IPS DF 6.9 (cell line): ENCODE measurements around the gene PTPN6.
A peak's percentile ranks its signal among the peaks of the same experiment; 100 is the strongest.
"Not testable (repeated sequence)": the region's sequence is repeated elsewhere in the genome, so short reads cannot be mapped to it uniquely, and the experiment has no call there.

Experiments
- DNase-seq: peaks from one replicate; pipeline ENCODE4 v3.0.0-alpha.2; 2013; ENCODE audit warnings: low read depth, low spot score
- H3K27ac ChIP-seq: one replicate; pipeline ENCODE4 v1.5.1; 2013; ENCODE audit warnings: low read length, control low read depth
- H3K27me3 ChIP-seq: 2 replicates; pipeline ENCODE4 v1.6.1; 2013; ENCODE audit warnings: mild to moderate bottlenecking, low read length; ENCODE audit not compliant: control insufficient read depth, insufficient read depth
- H3K36me3 ChIP-seq: 2 replicates; pipeline ENCODE4 v1.6.1; 2013; ENCODE audit warnings: low read length; ENCODE audit not compliant: control insufficient read depth, insufficient read depth
- H3K4me1 ChIP-seq: 2 replicates; pipeline ENCODE4 v1.6.1; 2013; ENCODE audit warnings: low read length; ENCODE audit not compliant: control insufficient read depth, insufficient read depth
- H3K4me3 ChIP-seq: 2 replicates; pipeline ENCODE4 v1.5.1; 2013; ENCODE audit warnings: mild to moderate bottlenecking, low read length
- H3K9me3 ChIP-seq: 2 replicates; pipeline ENCODE4 v1.6.1; 2013; ENCODE audit warnings: low read length, inconsistent platforms; ENCODE audit not compliant: control insufficient read depth, insufficient read depth
- WGBS: extraction: QIAGEN DNeasy Blood & Tissue Kit; methylation state at CpG from one replicate; pipeline ENCODE4 v1.1.7; 2013; ENCODE audit warnings: mixed read lengths, missing lambda C conversion rate; ENCODE audit not compliant: insufficient read length, insufficient coverage; 5-methylcytosine and 5-hydroxymethylcytosine counted together

PTPN6 gene

DNA sequence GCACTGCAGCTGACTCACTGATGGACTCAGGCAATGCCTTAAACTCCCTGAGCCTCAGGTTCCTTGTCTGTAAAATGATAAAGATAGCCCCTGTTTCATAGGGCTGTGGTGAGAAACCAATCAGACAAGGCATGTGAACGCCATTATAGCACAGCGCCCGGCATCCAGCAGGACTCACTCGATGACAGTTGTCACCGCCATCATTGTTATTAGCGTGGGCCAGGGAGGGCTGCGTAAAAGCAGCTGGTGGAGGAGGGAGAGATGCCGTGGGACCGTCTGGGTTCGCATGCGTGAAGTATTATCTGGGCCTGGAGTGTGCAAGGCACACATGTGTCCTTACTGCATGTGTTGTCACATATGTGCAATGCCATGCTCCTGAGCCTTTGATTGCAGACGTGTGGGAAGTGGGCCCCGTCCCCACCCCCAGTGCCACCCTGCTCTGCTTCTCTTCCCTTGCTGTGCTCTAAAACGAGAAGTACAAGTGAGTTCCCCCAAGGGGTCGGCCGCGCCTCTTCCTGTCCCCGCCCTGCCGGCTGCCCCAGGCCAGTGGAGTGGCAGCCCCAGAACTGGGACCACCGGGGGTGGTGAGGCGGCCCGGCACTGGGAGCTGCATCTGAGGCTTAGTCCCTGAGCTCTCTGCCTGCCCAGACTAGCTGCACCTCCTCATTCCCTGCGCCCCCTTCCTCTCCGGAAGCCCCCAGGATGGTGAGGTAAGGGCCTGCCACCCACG, at the start of gene PTPN6:
TSS of gene PTPN6 (plus strand) at position 546 of the 730 bp plus-strand sequence. CDS start at position 703, 157 bp downstream.
- Histone ChIP-seq H3K4me1 (peaks cover 6% of the 10 kb centered on the region; the same call in 1 of the 2 replicates), H3K4me3 (no peak within 1 kb of the TSS), H3K36me3 (no peaks in the 10 kb centered on the region), H3K27me3 (no peaks in the 10 kb centered on the region), H3K9me3 (no peaks in the 10 kb centered on the region), H3K27ac (no peak within 1 kb of the TSS)
- no peak for DNase-seq
- no CpG with 5 or more reads among the region's 25 CpGs for WGBS

- H3K27me3 ChIP-seq = no peaks in the 10 kb centered on the region
- WGBS = no CpG with 5 or more reads among the region's 4 CpGs
- H3K9me3 ChIP-seq = no peaks in the 10 kb centered on the region
- no peaks in the 10 kb centered on the region; the same call in 1 of the 2 replicates for H3K4me1 ChIP-seq
- no peaks in the 10 kb centered on the region for H3K36me3 ChIP-seq
- H3K4me3 ChIP-seq = no peak overlapping the region
- DNase-seq = no peak
- H3K27ac ChIP-seq = no peak overlapping the region
Measured at GRCh38 chr12:6902448-6902847, 48.7 kb upstream of the PTPN6 start.

GRCh38 chr12:6903722-6904121, 47.4 kb upstream of the PTPN6 start:
- H3K27ac ChIP-seq = no peak overlapping the region
- WGBS = no CpG with 5 or more reads among the region's 1 CpG
- no peaks in the 10 kb centered on the region for H3K9me3 ChIP-seq
- H3K4me1 ChIP-seq = no peaks in the 10 kb centered on the region; the same call in 1 of the 2 replicates
- no peak for DNase-seq
- H3K4me3 ChIP-seq = no peak overlapping the region
- no peaks in the 10 kb centered on the region for H3K36me3 ChIP-seq
- no peaks in the 10 kb centered on the region for H3K27me3 ChIP-seq

DNA sequence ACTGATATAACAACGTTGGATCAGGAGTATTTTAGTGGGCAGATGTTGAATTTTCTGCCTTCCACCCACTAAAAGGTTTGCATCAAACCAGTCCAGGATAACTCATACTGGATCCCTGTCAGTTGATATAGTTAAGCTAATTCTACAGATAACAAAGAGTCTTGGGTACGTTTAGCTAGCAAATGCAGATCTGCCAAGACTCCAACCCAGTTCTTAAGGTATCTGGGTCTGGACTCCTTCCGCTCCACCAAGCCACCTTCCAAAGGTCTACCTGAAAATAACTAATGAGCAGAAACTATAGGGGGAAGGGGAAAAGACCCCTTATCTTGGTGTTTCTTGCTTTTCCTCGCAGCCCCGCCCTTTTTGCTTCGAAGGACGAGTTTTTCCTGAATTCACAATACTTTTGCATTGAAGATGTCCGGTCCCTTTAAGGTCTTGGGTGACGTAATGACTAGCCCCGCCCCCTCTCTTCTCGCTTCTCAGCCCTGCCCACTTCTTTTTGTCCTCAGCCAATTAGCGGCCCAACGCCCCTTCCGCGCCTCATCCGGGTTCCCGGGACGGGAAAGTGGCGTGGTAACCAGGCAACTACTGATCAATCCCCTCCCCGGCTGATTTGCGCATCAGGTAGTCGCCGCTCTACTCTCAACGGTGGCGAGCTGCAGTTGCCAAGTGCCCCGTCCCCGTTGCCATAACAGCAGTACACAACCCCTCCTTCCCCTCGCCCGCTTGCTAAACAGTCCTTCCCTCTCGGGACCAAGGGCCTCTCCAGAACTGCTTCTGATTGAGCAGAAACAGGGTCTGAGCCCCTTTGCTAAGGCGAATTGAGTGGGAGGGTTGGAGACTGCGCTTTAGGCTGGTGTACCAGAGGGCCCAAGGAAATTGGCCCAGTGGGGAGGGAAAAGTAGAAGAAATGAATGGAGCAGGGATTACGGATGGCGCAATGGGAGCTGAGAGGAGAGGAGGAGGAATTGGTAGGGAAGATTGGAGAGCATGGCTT, 46.6 kb upstream of the PTPN6 start, which contains the start of gene LRRC23:
TSS of gene LRRC23 (plus strand) at position 543 of the 997 bp plus-strand sequence. CDS start 812 bp downstream, outside the sequence.
- Histone ChIP-seq H3K36me3 (no peaks in the 10 kb centered on the region), H3K9me3 (no peaks in the 10 kb centered on the region), H3K4me3 (peak within 1 kb of the TSS; percentile 22; the same call in 1 of the 2 replicates), H3K4me1 (no peaks in the 10 kb centered on the region; the same call in 1 of the 2 replicates), H3K27me3 (no peaks in the 10 kb centered on the region), H3K27ac (no peak within 1 kb of the TSS)
- no CpG with 5 or more reads among the region's 34 CpGs for WGBS
- DNase-seq = peak; percentile 99

- no peak overlapping the region for H3K27ac ChIP-seq
- H3K4me3 ChIP-seq = no peak overlapping the region
- no peaks in the 10 kb centered on the region for H3K9me3 ChIP-seq
- no peaks in the 10 kb centered on the region; the same call in 1 of the 2 replicates for H3K4me1 ChIP-seq
- no peaks in the 10 kb centered on the region for H3K36me3 ChIP-seq
- no peaks in the 10 kb centered on the region for H3K27me3 ChIP-seq
- DNase-seq = no peak
- WGBS = no CpG with 5 or more reads among the region's 5 CpGs
Measured at GRCh38 chr12:6905414-6906040, 45.6 kb upstream of the PTPN6 start.

DNA sequence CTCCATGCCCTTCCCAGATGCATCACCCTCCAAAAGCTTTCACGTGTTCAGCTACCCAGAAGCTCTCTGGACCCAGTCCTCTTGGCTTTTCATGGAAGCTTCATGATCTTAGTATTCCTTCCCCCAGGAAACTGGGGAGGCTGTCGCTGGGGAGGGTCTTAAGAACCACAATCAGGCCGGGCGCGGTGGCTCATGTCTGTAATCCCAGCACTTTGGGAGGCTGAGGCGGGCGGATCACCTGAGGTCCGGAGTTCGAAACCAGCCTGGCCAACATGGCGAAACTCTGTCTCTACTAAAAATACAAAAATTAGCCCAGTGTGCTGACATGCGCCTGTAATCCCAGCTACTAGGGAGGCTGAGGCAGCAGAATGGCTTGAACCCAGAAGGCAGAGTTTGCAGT, 43.0 kb upstream of the PTPN6 start:
- H3K27ac ChIP-seq, H3K4me1 ChIP-seq, H3K36me3 ChIP-seq, H3K27me3 ChIP-seq, DNase-seq, H3K4me3 ChIP-seq, H3K9me3 ChIP-seq: not testable (repeated sequence)
- WGBS = no CpG with 5 or more reads among the region's 11 CpGs

DNA sequence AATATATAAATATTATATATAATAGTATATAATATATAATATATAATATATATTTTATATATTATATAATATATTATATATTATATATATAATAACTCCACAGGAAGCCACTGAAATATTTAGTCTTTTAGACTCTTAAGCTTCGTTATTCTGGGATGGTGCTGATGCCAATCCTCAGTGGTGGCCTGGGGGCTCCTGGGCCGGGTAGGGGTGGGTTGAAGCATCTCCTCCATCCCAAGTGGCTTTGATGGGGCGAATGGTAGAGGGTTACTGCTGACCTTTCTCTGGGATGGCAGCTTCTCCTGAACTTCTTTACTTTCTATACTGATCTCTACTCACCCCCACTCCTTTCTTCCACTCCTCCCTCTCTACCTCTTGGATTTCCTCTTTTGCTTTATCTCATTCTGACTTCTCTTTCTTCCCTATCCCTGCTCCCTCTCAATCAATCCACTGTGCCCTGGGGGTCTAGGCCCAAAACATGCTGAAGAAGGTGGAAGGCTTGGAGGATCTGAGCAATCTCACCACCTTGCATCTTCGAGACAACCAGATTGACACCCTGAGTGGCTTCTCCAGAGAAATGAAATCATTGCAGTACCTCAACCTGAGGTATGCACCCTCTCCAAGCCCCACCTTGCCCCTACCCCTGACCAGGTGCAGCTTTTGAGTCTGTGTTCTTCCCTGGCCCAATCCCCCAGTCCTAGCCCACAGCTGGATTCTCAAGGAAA, 41.6 kb upstream of the PTPN6 start:
- peaks cover 5% of the 10 kb centered on the region for H3K4me1 ChIP-seq
- H3K4me3 ChIP-seq = no peak overlapping the region
- H3K9me3 ChIP-seq = no peaks in the 10 kb centered on the region
- WGBS = no CpG with 5 or more reads among the region's 4 CpGs
- no peaks in the 10 kb centered on the region for H3K36me3 ChIP-seq
- DNase-seq = no peak
- no peak overlapping the region for H3K27ac ChIP-seq
- H3K27me3 ChIP-seq = no peaks in the 10 kb centered on the region

- no peaks in the 10 kb centered on the region for H3K9me3 ChIP-seq
- peaks cover 5% of the 10 kb centered on the region; the same call in 1 of the 2 replicates for H3K4me1 ChIP-seq
- H3K4me3 ChIP-seq = no peak overlapping the region
- no peak overlapping the region for H3K27ac ChIP-seq
- H3K36me3 ChIP-seq = peaks cover 11% of the 10 kb centered on the region
- no peaks in the 10 kb centered on the region for H3K27me3 ChIP-seq
- WGBS = no CpG with 5 or more reads among the region's 15 CpGs
- DNase-seq = no peak
Measured at GRCh38 chr12:6912164-6912935, 38.8 kb upstream of the PTPN6 start.

- no peak for DNase-seq
- Histone ChIP-seq H3K4me3 (peak within 1 kb of the TSS; percentile 89), H3K4me1 (peaks cover 5% of the 10 kb centered on the region; the same call in 1 of the 2 replicates), H3K27ac (no peak within 1 kb of the TSS), H3K36me3 (peaks cover 13% of the 10 kb centered on the region), H3K27me3 (no peaks in the 10 kb centered on the region), H3K9me3 (no peaks in the 10 kb centered on the region)
- WGBS = no CpG with 5 or more reads among the region's 68 CpGs
Measured at GRCh38 chr12:6914246-6914946, 36.8 kb upstream of the PTPN6 start, which contains the start of gene ENO2. Gene ENO2 (plus strand): TSS chr12:6914580. CDS start chr12:6915833, 1,253 bp downstream.
